Esophagus squamous epithelium (tissue), 5 donors: ENCODE data around the gene SMOC2. TPM values are rescaled to one million over a fixed set of nuclear protein-coding genes. Genes with fewer than 3 reads are reported as not detected.
A peak's percentile ranks its signal among the peaks of the same experiment; 100 is the strongest.

Experiments
- DNase-seq: peaks from one replicate; lab custom pipeline; 2025; lab: John Stamatoyannopoulos, UW
- H3K27ac ChIP-seq, 4 donors: fragments of 200-600 bp; sonication (generic); one replicate each; pipeline ENCODE4 v1.5.1; 2016 to 2019; ENCODE audit warnings: mild to moderate bottlenecking in 1 of 4
- H3K27me3 ChIP-seq, 4 donors: fragments of 200-600 bp; sonication (generic); 1 replicate in 3 of 4; 2 replicates in 1 of 4; pipeline versions ENCODE4 v1.5.1 to v1.6.0; 2017 to 2021; ENCODE audit warnings: antibody characterized with exemption in 1 of 4
- H3K36me3 ChIP-seq, 3 donors: fragments of 200-600 bp; sonication (generic); one replicate each; pipeline ENCODE4 v1.5.1; 2016 to 2019
- H3K4me1 ChIP-seq, 3 donors: fragments of 200-600 bp; sonication (generic); one replicate each; pipeline ENCODE4 v1.5.1; 2017 to 2019
- H3K4me3 ChIP-seq, 4 donors: fragments of 200-600 bp; sonication (generic); 1 replicate in 3 of 4; 2 replicates in 1 of 4; pipeline ENCODE4 v1.5.1; 2016 to 2019; ENCODE audit warnings: mild to moderate bottlenecking in 2 of 4, moderate library complexity in 1 of 4
- H3K9me3 ChIP-seq, 3 donors: fragments of 200-600 bp; sonication (generic); one replicate each; pipeline ENCODE4 v1.5.1; 2016 to 2019
- CTCF ChIP-seq, 6 experiments: fragments of 450-650 bp in 4 of 6; fragments of 200-600 bp in 2 of 6; sonication (generic) in 2 of 6; IDR thresholded peaks; one replicate each; pipeline ENCODE4 v1.5.1; 2016 to 2019; ENCODE audit warnings: antibody characterized with exemption in 6 of 6, mild to moderate bottlenecking in 4 of 6, moderate library complexity in 4 of 6
- POLR2A ChIP-seq, 4 donors: fragments of 450-650 bp; IDR thresholded peaks; one replicate each; pipeline ENCODE4 v1.6.1; 2017; ENCODE audit warnings: antibody characterized with exemption in 4 of 4, mild to moderate bottlenecking in 4 of 4, moderate library complexity in 3 of 4
- WGBS, 2 donors: methylation state at CpG; one replicate each; pipeline ENCODE4 v1.1.5; 2018; 5-methylcytosine and 5-hydroxymethylcytosine counted together
- intact Hi-C: fragments of 100-400 bp; cut with DNase I; formaldehyde crosslinking; loops from one replicate; pipeline ENCODE4 v1.15.0; 2022
- total RNA-seq, 4 donors: library from RNA; depleted of rRNA; stranded (reverse); fragments of >200 nt; gene quantifications; one replicate each; pipeline ENCODE4 v1.1.0, GENCODE V29; 2016
- donor health status: DM: yes; HTN: yes; CAD: no.

Gene SMOC2
- total RNA-seq, 4 donors from 2014 or later: 1.9 to 35.5 (median 7.1) TPM

GRCh38 chr6:168582571-168582981 is 141.6 kb downstream of the SMOC2 start:
- H3K4me1 ChIP-seq: peaks cover 0 to 9% (median 0%) of the 10 kb centered on the region in 3 donors
- intact Hi-C loops: no loop called here
- H3K4me3 ChIP-seq: no peak overlapping the region
- 85 to 92% methylated on average over 17 to 21 of the region's 21 CpGs for WGBS, 2 donors
- TF ChIP-seq POLR2A (IDR thresholded peaks at IDR 0.05) (no peak), CTCF (IDR thresholded peaks at IDR 0.05) (no peak)
- no peaks in the 10 kb centered on the region for H3K9me3 ChIP-seq
- H3K27ac ChIP-seq: peak overlapping the region in 2 of 4 donors; percentile 63 to 75
- no peaks in the 10 kb centered on the region for H3K36me3 ChIP-seq
- DNase-seq: no peak
- H3K27me3 ChIP-seq: no peaks in the 10 kb centered on the region

- Histone ChIP-seq H3K27me3 (no peaks in the 10 kb centered on the region), H3K9me3 (no peaks in the 10 kb centered on the region), H3K4me3 (no peak overlapping the region), H3K27ac (peak overlapping the region in 3 of 4 donors; percentile 63 to 75 (median 73)), H3K4me1 (peaks cover 0 to 9% (median 0%) of the 10 kb centered on the region in 3 donors), H3K36me3 (no peaks in the 10 kb centered on the region)
- WGBS, 2 donors: 70 to 85% methylated on average over 5 of the region's 6 CpGs
- no peak for TF ChIP-seq CTCF (IDR thresholded peaks at IDR 0.05)
- no peak for TF ChIP-seq POLR2A (IDR thresholded peaks at IDR 0.05)
- DNase-seq: no peak
- intact Hi-C loops: no loop called here
Observed at GRCh38 chr6:168583126-168583525, 142.1 kb downstream of the SMOC2 start.

- TF ChIP-seq CTCF (IDR thresholded peaks at IDR 0.05) (no peak), POLR2A (IDR thresholded peaks at IDR 0.05) (no peak)
- Histone ChIP-seq H3K4me3 (no peak overlapping the region), H3K27me3 (no peaks in the 10 kb centered on the region), H3K9me3 (no peaks in the 10 kb centered on the region), H3K36me3 (no peaks in the 10 kb centered on the region), H3K4me1 (peaks cover 0 to 9% (median 0%) of the 10 kb centered on the region in 3 donors), H3K27ac (peak overlapping the region; percentile 34 to 75 (median 68))
- 38 to 66% methylated on average over 9 of the region's 9 CpGs for WGBS, 2 donors
- no peak for DNase-seq
- intact Hi-C loops: no loop called here
Observed at GRCh38 chr6:168583821-168584220, 142.8 kb downstream of the SMOC2 start.

GRCh38 chr6:168584249-168584648 is 143.3 kb downstream of the SMOC2 start:
- no peaks in the 10 kb centered on the region for H3K36me3 ChIP-seq
- WGBS, 2 donors: 55 to 57% methylated on average over 6 of the region's 6 CpGs
- H3K4me1 ChIP-seq: peaks cover 0 to 9% (median 0%) of the 10 kb centered on the region in 3 donors
- peak overlapping the region; percentile 34 to 73 (median 56) for H3K27ac ChIP-seq
- no peak for TF ChIP-seq POLR2A (IDR thresholded peaks at IDR 0.05)
- no peak for TF ChIP-seq CTCF (IDR thresholded peaks at IDR 0.05)
- intact Hi-C loops: no loop called here
- no peak for DNase-seq
- no peaks in the 10 kb centered on the region for H3K9me3 ChIP-seq
- no peak overlapping the region for H3K4me3 ChIP-seq
- no peaks in the 10 kb centered on the region for H3K27me3 ChIP-seq

GRCh38 chr6:168584671-168585070 is 143.7 kb downstream of the SMOC2 start:
- peak overlapping the region in 2 of 4 donors; percentile 48 to 63 for H3K27ac ChIP-seq

More at GRCh38 chr6:168584671-168585070, 143.7 kb downstream of the SMOC2 start:
- H3K4me1 ChIP-seq: peaks cover 0 to 9% (median 0%) of the 10 kb centered on the region in 3 donors
- 83 to 92% methylated on average over 5 of the region's 5 CpGs for WGBS, 2 donors
- H3K9me3 ChIP-seq: no peaks in the 10 kb centered on the region
- no peaks in the 10 kb centered on the region for H3K36me3 ChIP-seq
- intact Hi-C loops: no loop called here
- no peak for DNase-seq
- H3K27me3 ChIP-seq: no peaks in the 10 kb centered on the region
- H3K4me3 ChIP-seq: no peak overlapping the region
- TF ChIP-seq CTCF (IDR thresholded peaks at IDR 0.05): no peak
- no peak for TF ChIP-seq POLR2A (IDR thresholded peaks at IDR 0.05)
